WTC11 (cell line): ENCODE measurements around the gene LGR4. TPM values are rescaled to one million over a fixed set of nuclear protein-coding genes. Genes with fewer than 3 reads are reported as not detected.

Experiments
- ATAC-seq: fragments of 200-7000 bp; cut with Tn5 transposase; 2 replicates; pipeline ENCODE4 v1.10.0; 2021; ENCODE audit warnings: mild to moderate bottlenecking, moderate library complexity
- CTCF ChIA-PET: fragments of 300-600 bp; sonication (Branson Sonifier 250); formaldehyde crosslinking; loops from one replicate; lab custom pipeline; 2021; ENCODE audit warnings: antibody characterized with exemption; lab: Charles Lee
- POLR2A ChIA-PET: fragments of 350-600 bp; sonication (Branson Sonifier 250); formaldehyde crosslinking; loops from one replicate; lab custom pipeline; 2021; ENCODE audit warnings: antibody characterized with exemption; lab: Charles Lee
- DNase-seq: peaks from one replicate; pipeline ENCODE4 v3.0.0; 2021; ENCODE audit warnings: low spot score
- H3K27ac Mint-ChIP-seq: 2 replicates; pipeline ENCODE4 v1.8.0; 2021; ENCODE audit warnings: mixed read lengths
- H3K27me3 Mint-ChIP-seq: 2 replicates; pipeline ENCODE4 v1.8.0; 2021; ENCODE audit warnings: low read depth, mild to moderate bottlenecking, moderate library complexity, mixed read lengths
- H3K36me3 Mint-ChIP-seq: 2 replicates; pipeline ENCODE4 v1.8.0; 2021; ENCODE audit warnings: mixed read lengths
- H3K4me1 Mint-ChIP-seq: 2 replicates; pipeline ENCODE4 v1.8.0; 2022; ENCODE audit warnings: mixed read lengths
- H3K4me3 Mint-ChIP-seq: 2 replicates; pipeline ENCODE4 v1.8.0; 2021; ENCODE audit warnings: mild to moderate bottlenecking, moderate library complexity, mixed read lengths
- H3K9me3 Mint-ChIP-seq: 2 replicates; pipeline ENCODE4 v1.8.0; 2021; ENCODE audit warnings: mixed read lengths
- AR ChIP-seq: fragments of 250-450 bp; sonication (Bioruptor Pico); IDR thresholded peaks from 2 replicates; pipeline ENCODE4 v1.9.0; 2021; ENCODE audit warnings: mild to moderate bottlenecking
- CREM ChIP-seq: sonication (generic); formaldehyde crosslinking; IDR thresholded peaks from 2 replicates; pipeline ENCODE4 v1.8.1; 2022; ENCODE audit warnings: mild to moderate bottlenecking, missing genetic modification reagents, moderate library complexity
- CTCF ChIP-seq: fragments of 200-600 bp; IDR thresholded peaks from 2 replicates; pipeline ENCODE4 v1.8.0; 2022; ENCODE audit warnings: antibody characterized with exemption
- EMX1 ChIP-seq: fragments of 250-450 bp; sonication (Bioruptor Pico); IDR thresholded peaks from 2 replicates; pipeline ENCODE4 v1.8.0; 2021; ENCODE audit warnings: mild to moderate bottlenecking
- IRF2 ChIP-seq: sonication (generic); formaldehyde crosslinking; IDR thresholded peaks from 2 replicates; pipeline ENCODE4 v1.8.0; 2022; ENCODE audit warnings: low read depth, missing genetic modification reagents, borderline replicate concordance
- JAZF1 ChIP-seq: fragments of 250-450 bp; sonication (Bioruptor Pico); IDR thresholded peaks from 2 replicates; pipeline ENCODE4 v1.9.0; 2021; ENCODE audit warnings: moderate library complexity, mild to moderate bottlenecking, inconsistent platforms
- MXD4 ChIP-seq: fragments of 250-450 bp; sonication (Bioruptor Pico); IDR thresholded peaks from 2 replicates; pipeline ENCODE4 v1.8.0; 2021; ENCODE audit warnings: mild to moderate bottlenecking, moderate library complexity, borderline replicate concordance
- NR2C2 ChIP-seq: sonication (generic); formaldehyde crosslinking; IDR thresholded peaks from 2 replicates; pipeline ENCODE4 v1.8.0; 2022; ENCODE audit warnings: mild to moderate bottlenecking, missing genetic modification reagents
- NR3C1 ChIP-seq: sonication (generic); formaldehyde crosslinking; conservative IDR thresholded peaks from 2 replicates; pipeline ENCODE4 v1.8.1; 2023; ENCODE audit warnings: low read depth, mild to moderate bottlenecking, missing genetic modification reagents
- PREB ChIP-seq: sonication (generic); formaldehyde crosslinking; IDR thresholded peaks from 2 replicates; pipeline ENCODE4 v1.8.1; 2022; ENCODE audit warnings: mild to moderate bottlenecking, missing genetic modification reagents, moderate library complexity, borderline replicate concordance
- SOX15 ChIP-seq: fragments of 250-450 bp; sonication (Bioruptor Pico); IDR thresholded peaks from 2 replicates; pipeline ENCODE4 v1.9.0; 2021; ENCODE audit warnings: mild to moderate bottlenecking
- TP53 ChIP-seq: sonication (generic); formaldehyde crosslinking; IDR thresholded peaks from 2 replicates; pipeline ENCODE4 v1.8.1; 2023; ENCODE audit warnings: mild to moderate bottlenecking, missing genetic modification reagents
- ZNF121 ChIP-seq: sonication (generic); formaldehyde crosslinking; IDR thresholded peaks from 2 replicates; pipeline ENCODE4 v1.8.0; 2023; ENCODE audit warnings: missing genetic modification reagents
- ZNF138 ChIP-seq: sonication (generic); formaldehyde crosslinking; conservative IDR thresholded peaks from 2 replicates; pipeline ENCODE4 v1.8.1; 2022; ENCODE audit warnings: mild to moderate bottlenecking, moderate library complexity, missing genetic modification reagents
- ZNF232 ChIP-seq: sonication (generic); formaldehyde crosslinking; IDR thresholded peaks from 2 replicates; pipeline ENCODE4 v1.8.0; 2022; ENCODE audit warnings: mild to moderate bottlenecking, missing genetic modification reagents
- ZNF317 ChIP-seq: sonication (generic); formaldehyde crosslinking; IDR thresholded peaks from 2 replicates; pipeline ENCODE4 v1.8.1; 2023; ENCODE audit warnings: low read depth, mild to moderate bottlenecking, moderate library complexity, missing genetic modification reagents, borderline replicate concordance
- ZNF396 ChIP-seq: fragments of 250-450 bp; sonication (Bioruptor Pico); IDR thresholded peaks from 2 replicates; pipeline ENCODE4 v1.8.0; 2021; ENCODE audit warnings: mild to moderate bottlenecking, moderate library complexity, borderline replicate concordance
- ZNF416 ChIP-seq: fragments of 250-450 bp; sonication (Bioruptor Pico); IDR thresholded peaks from 2 replicates; pipeline ENCODE4 v1.9.0; 2021; ENCODE audit warnings: mild to moderate bottlenecking, inconsistent platforms
- ZNF512 ChIP-seq: sonication (generic); formaldehyde crosslinking; IDR thresholded peaks from 2 replicates; pipeline ENCODE4 v1.8.1; 2022; ENCODE audit warnings: missing genetic modification reagents, borderline replicate concordance
- total RNA-seq: library from RNA; stranded (reverse); gene quantifications from 3 replicates; pipeline ENCODE4 v1.2.3, GENCODE V29; 2021
- TF ChIP-seq, protein P1 (sequence below): sonication (generic); formaldehyde crosslinking; IDR thresholded peaks from 2 replicates; pipeline ENCODE4 v1.8.0; 2022; ENCODE audit warnings: missing genetic modification reagents

LGR4 gene
- total RNA-seq, 1 experiment from 2014 or later: 53.8 TPM

- no peaks in the 10 kb centered on the region for H3K9me3 Mint-ChIP-seq
- CTCF ChIA-PET: no interaction called here
- TF ChIP-seq MXD4 (CRISPR knock-in tag): no peak
- TF ChIP-seq, all 79 proteins: peak for 0
These were observed 65.9 kb downstream of the LGR4 start for GRCh38 chr11:27406498-27407354.

DNA sequence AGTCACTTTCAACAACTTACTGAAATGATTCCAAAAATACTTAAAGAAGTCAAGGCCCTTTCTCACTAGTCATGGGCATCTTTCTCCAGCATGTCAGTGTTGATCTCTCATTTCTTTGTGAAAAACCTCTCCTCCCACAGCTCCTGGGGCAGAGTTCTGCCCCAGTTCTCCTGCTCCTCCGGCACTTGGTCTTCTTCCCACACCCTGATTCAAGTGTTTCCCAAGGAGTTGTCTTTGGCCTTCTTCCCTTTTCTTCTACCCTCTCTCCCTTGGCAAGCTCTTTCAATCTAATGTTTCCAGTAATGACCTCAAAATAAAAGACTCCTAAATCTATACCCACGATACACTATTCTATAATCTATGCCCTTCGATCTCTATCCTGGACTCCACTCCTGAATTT is 67.5 kb downstream of the LGR4 start:
- TF ChIP-seq IRF2 (CRISPR knock-in tag) (no peak), MXD4 (CRISPR knock-in tag) (no peak), EMX1 (CRISPR knock-in tag) (no peak), JAZF1 (CRISPR knock-in tag) (no peak), ZNF232 (CRISPR knock-in tag) (no peak), PREB (CRISPR knock-in tag) (no peak), TP53 (CRISPR knock-in tag) (no peak), CTCF (no peak), AR (CRISPR knock-in tag) (no peak), ZNF396 (no peak)
- CTCF ChIA-PET: interaction anchor here (1.1 to 1.2 kb wide), 2 partner anchors 39 to 81 kb away, joined by 3 read pairs; no protein-coding TSS in a partner anchor
- no peaks in the 10 kb centered on the region for H3K27me3 Mint-ChIP-seq
- H3K27ac Mint-ChIP-seq: no peak overlapping the region
- ATAC-seq (no peak), DNase-seq (no peak)
- no peak overlapping the region for H3K4me3 Mint-ChIP-seq
- POLR2A ChIA-PET: no interaction called here
- H3K4me1 Mint-ChIP-seq: peaks cover 2% of the 10 kb centered on the region; the same call in 1 of the 2 replicates
- H3K9me3 Mint-ChIP-seq: no peaks in the 10 kb centered on the region
- no peaks in the 10 kb centered on the region for H3K36me3 Mint-ChIP-seq

More at GRCh38 chr11:27406498-27407354, 65.9 kb downstream of the LGR4 start:
- Mint-ChIP-seq H3K27ac (no peak overlapping the region), H3K36me3 (no peaks in the 10 kb centered on the region), H3K4me3 (no peak overlapping the region), H3K27me3 (no peaks in the 10 kb centered on the region), H3K4me1 (peaks cover 2% of the 10 kb centered on the region; the same call in 1 of the 2 replicates)
- no peak for DNase-seq
- no peak for ATAC-seq
- POLR2A ChIA-PET: interaction anchor here (1.2 kb wide), 1 partner anchor 11 kb away, joined by 4 read pairs; no protein-coding TSS in a partner anchor

DNA sequence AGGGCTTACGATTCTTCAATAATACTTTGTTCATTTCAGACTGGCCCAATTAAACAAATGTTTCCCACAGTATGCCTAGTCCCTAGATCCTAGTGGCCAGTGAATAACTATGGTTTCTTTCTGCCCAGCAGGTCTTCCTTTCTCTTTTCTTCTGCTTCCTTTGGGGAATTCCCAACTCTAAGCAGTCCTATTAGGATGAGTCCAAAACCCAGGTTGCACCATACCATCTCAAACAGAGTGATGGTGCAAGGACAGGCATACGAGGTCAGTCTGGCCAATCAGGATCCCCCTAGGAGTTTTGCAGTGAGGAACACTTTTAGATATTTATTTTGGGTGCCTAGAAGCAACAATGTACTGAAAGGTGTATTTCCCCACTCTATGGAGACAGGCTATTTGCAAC is 68.2 kb downstream of the LGR4 start:
- ChIA-PET POLR2A (no interaction called here), CTCF (interaction anchor here (1.1 to 1.2 kb wide), 2 partner anchors 40 to 81 kb away, joined by 3 read pairs; no protein-coding TSS in a partner anchor)
- no peak overlapping the region for H3K4me3 Mint-ChIP-seq
- H3K4me1 Mint-ChIP-seq: peaks cover 2% of the 10 kb centered on the region; the same call in 1 of the 2 replicates
- H3K9me3 Mint-ChIP-seq: no peaks in the 10 kb centered on the region
- ATAC-seq (no peak), DNase-seq (no peak)
- peak overlapping the region; percentile 25; the same call in 1 of the 2 replicates for H3K27ac Mint-ChIP-seq
- H3K36me3 Mint-ChIP-seq: no peaks in the 10 kb centered on the region
- H3K27me3 Mint-ChIP-seq: no peaks in the 10 kb centered on the region
- no peak for TF ChIP-seq NR3C1 (CRISPR knock-in tag)
- no peak for TF ChIP-seq ZNF416 (CRISPR knock-in tag)
- no peak for TF ChIP-seq ZNF396
- TF ChIP-seq ZNF317: no peak
- TF ChIP-seq ZNF512 (CRISPR knock-in tag): no peak
- TF ChIP-seq, protein P1, sequence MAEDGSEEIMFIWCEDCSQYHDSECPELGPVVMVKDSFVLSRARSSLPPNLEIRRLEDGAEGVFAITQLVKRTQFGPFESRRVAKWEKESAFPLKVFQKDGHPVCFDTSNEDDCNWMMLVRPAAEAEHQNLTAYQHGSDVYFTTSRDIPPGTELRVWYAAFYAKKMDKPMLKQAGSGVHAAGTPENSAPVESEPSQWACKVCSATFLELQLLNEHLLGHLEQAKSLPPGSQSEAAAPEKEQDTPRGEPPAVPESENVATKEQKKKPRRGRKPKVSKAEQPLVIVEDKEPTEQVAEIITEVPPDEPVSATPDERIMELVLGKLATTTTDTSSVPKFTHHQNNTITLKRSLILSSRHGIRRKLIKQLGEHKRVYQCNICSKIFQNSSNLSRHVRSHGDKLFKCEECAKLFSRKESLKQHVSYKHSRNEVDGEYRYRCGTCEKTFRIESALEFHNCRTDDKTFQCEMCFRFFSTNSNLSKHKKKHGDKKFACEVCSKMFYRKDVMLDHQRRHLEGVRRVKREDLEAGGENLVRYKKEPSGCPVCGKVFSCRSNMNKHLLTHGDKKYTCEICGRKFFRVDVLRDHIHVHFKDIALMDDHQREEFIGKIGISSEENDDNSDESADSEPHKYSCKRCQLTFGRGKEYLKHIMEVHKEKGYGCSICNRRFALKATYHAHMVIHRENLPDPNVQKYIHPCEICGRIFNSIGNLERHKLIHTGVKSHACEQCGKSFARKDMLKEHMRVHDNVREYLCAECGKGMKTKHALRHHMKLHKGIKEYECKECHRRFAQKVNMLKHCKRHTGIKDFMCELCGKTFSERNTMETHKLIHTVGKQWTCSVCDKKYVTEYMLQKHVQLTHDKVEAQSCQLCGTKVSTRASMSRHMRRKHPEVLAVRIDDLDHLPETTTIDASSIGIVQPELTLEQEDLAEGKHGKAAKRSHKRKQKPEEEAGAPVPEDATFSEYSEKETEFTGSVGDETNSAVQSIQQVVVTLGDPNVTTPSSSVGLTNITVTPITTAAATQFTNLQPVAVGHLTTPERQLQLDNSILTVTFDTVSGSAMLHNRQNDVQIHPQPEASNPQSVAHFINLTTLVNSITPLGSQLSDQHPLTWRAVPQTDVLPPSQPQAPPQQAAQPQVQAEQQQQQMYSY (CRISPR knock-in tag): no peak
- TF ChIP-seq ZNF121 (CRISPR knock-in tag): no peak
- no peak for TF ChIP-seq ZNF138 (CRISPR knock-in tag)
- no peak for TF ChIP-seq NR2C2 (CRISPR knock-in tag)
- no peak for TF ChIP-seq CREM (CRISPR knock-in tag)
- no peak for TF ChIP-seq ZNF232 (CRISPR knock-in tag)
- TF ChIP-seq SOX15 (CRISPR knock-in tag): no peak
